HG03196 (cell line): Measurements from ENCODE around the gene SENP2.

ENCODE experiments used
- ATAC-seq: cut with Tn5 transposase; IDR thresholded peaks from one replicate; pipeline ENCODE4 v1.9.1; 2021; ENCODE audit not compliant: unreplicated experiment

The SENP2 gene

DNA sequence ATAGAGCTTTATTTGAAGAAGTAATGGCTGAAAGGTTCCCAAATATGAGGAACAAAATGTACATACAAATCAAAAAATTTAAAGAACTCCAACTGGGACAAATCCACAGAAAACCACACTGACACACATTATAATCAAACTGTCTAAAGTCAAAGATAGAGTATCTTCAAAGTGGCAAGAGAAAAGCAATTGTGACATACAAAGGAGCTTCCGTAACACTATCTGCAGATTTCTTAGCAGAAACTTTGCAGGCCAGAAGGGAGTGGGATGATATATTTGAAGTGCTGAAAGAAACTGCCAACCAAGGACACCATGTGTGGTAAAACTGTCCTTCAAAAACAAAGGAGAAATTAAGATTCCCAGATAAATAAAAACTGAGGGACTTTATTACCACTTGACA, 91.9 kb downstream of the SENP2 start:
- ATAC-seq: no peak

DNA sequence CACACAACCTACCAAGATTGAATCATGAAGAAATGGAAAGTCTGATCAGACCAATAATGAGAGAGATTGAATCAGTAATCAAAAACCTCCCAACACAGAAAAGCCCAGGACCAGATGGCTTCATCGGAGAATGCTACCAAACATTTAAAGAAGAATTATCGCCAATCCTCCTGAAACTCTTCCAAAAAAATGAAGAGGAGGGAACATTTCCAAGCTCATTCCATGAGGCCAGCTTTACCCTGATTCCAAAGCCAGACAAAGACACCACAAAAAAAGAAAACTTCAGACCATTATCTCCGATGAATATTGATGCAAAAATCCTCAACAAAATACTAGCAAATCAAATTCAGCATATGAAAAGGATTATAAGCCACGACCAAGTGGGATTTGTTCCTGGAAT, 94.1 kb downstream of the SENP2 start:
- ATAC-seq: no peak
